DND-41 (cell line): Measurements from ENCODE around the gene RGS12.

Experiments
- ATAC-seq: fragments of 200-7000 bp; cut with Tn5 transposase; 3 replicates; pipeline ENCODE4 v1.9.1; 2021; ENCODE audit warnings: low read depth; ENCODE audit not compliant: insufficient read depth
- DNase-seq: peaks from one replicate; pipeline ENCODE4 v3.0.0-alpha.2; 2020
- H2AFZ ChIP-seq: 2 replicates; pipeline ENCODE4 v1.6.0; 2012; ENCODE audit warnings: low read depth, low read length
- H3K27ac ChIP-seq: 2 replicates; pipeline ENCODE4 v1.5.1; 2012; ENCODE audit warnings: low read length, inconsistent platforms
- H3K27me3 ChIP-seq: fragments of 200-600 bp; sonication (generic); 2 replicates; pipeline ENCODE4 v1.6.0; 2012; ENCODE audit warnings: low read length, mild to moderate bottlenecking, inconsistent platforms; ENCODE audit not compliant: insufficient read depth, poor library complexity
- H3K36me3 ChIP-seq: 2 replicates; pipeline ENCODE4 v1.5.1; 2012; ENCODE audit warnings: low read length, inconsistent platforms; ENCODE audit not compliant: insufficient read depth
- H3K4me1 ChIP-seq: 2 replicates; pipeline ENCODE4 v1.5.1; 2012; ENCODE audit warnings: mild to moderate bottlenecking, low read length; ENCODE audit not compliant: insufficient read depth
- H3K4me2 ChIP-seq: 2 replicates; pipeline ENCODE4 v1.6.0; 2012; ENCODE audit warnings: mild to moderate bottlenecking, moderate library complexity, low read length, inconsistent platforms; ENCODE audit not compliant: insufficient read depth
- H3K4me3 ChIP-seq, 2 experiments: fragments of 200-600 bp in 1 of 2; shearing (Covaris generic) in 1 of 2; 2 replicates each; pipeline ENCODE4 v1.5.1; 2012 to 2016; ENCODE audit warnings: inconsistent platforms in 2 of 2, low read length in 2 of 2, mild to moderate bottlenecking in 2 of 2, low read depth in 1 of 2, moderate library complexity in 1 of 2
- H3K79me2 ChIP-seq: 2 replicates; pipeline ENCODE4 v1.6.0; 2012; ENCODE audit warnings: low read length, inconsistent platforms; ENCODE audit not compliant: insufficient read depth
- H3K9ac ChIP-seq: 2 replicates; pipeline ENCODE4 v1.6.0; 2012; ENCODE audit warnings: low read depth, mild to moderate bottlenecking, inconsistent platforms, low read length, moderate library complexity
- H3K9me3 ChIP-seq: 2 replicates; pipeline ENCODE4 v1.5.1; 2012; ENCODE audit warnings: low read length, moderate library complexity, mild to moderate bottlenecking, inconsistent platforms; ENCODE audit not compliant: insufficient read depth, severe bottlenecking
- H4K20me1 ChIP-seq: 2 replicates; pipeline ENCODE4 v1.6.0; 2012; ENCODE audit warnings: low read length; ENCODE audit not compliant: insufficient read depth
- EZH2 ChIP-seq: IDR thresholded peaks from 3 replicates; pipeline ENCODE4 v1.6.1; 2012; ENCODE audit warnings: borderline replicate concordance, low read depth, mild to moderate bottlenecking, moderate library complexity, low read length, inconsistent platforms; ENCODE audit not compliant: severe bottlenecking
- TF ChIP-seq, protein P1 (sequence below): IDR thresholded peaks from 2 replicates; pipeline ENCODE4 v1.5.1; 2012; ENCODE audit warnings: borderline replicate concordance, low read length, moderate library complexity, mild to moderate bottlenecking; ENCODE audit not compliant: poor library complexity, severe bottlenecking; ENCODE audit errors: extremely low read depth

Gene RGS12

GRCh38 chr4:3336382-3337356, 43.8 kb downstream of the RGS12 start:
- Histone ChIP-seq H3K4me1 (no peaks in the 10 kb centered on the region), H3K27me3 (no peaks in the 10 kb centered on the region), H3K36me3 (no peaks in the 10 kb centered on the region), H3K27ac (no peak overlapping the region), H3K4me3 (no peak overlapping the region), H2AFZ (no peak overlapping the region), H3K9me3 (no peaks in the 10 kb centered on the region), H3K4me2 (no peak overlapping the region), H3K79me2 (no peaks in the 10 kb centered on the region), H3K9ac (no peak overlapping the region), H4K20me1 (peaks cover 26% of the 10 kb centered on the region)
- DNase-seq (no peak), ATAC-seq (no peak)
- TF ChIP-seq, protein P1, sequence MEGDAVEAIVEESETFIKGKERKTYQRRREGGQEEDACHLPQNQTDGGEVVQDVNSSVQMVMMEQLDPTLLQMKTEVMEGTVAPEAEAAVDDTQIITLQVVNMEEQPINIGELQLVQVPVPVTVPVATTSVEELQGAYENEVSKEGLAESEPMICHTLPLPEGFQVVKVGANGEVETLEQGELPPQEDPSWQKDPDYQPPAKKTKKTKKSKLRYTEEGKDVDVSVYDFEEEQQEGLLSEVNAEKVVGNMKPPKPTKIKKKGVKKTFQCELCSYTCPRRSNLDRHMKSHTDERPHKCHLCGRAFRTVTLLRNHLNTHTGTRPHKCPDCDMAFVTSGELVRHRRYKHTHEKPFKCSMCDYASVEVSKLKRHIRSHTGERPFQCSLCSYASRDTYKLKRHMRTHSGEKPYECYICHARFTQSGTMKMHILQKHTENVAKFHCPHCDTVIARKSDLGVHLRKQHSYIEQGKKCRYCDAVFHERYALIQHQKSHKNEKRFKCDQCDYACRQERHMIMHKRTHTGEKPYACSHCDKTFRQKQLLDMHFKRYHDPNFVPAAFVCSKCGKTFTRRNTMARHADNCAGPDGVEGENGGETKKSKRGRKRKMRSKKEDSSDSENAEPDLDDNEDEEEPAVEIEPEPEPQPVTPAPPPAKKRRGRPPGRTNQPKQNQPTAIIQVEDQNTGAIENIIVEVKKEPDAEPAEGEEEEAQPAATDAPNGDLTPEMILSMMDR, result no peak
- TF ChIP-seq EZH2, result no peak

- Histone ChIP-seq H3K27me3 (no peaks in the 10 kb centered on the region), H3K4me2 (no peak overlapping the region), H3K36me3 (no peaks in the 10 kb centered on the region), H3K9me3 (no peaks in the 10 kb centered on the region), H3K4me3 (no peak overlapping the region), H3K9ac (no peak overlapping the region), H3K27ac (no peak overlapping the region), H3K79me2 (no peaks in the 10 kb centered on the region), H4K20me1 (peaks cover 19% of the 10 kb centered on the region), H2AFZ (no peak overlapping the region), H3K4me1 (no peaks in the 10 kb centered on the region)
- DNase-seq, result no peak
- TF ChIP-seq EZH2, result no peak
- TF ChIP-seq, protein P1, result no peak
- ATAC-seq, result no peak
Observed at GRCh38 chr4:3337357-3337732, 44.5 kb downstream of the RGS12 start.

GRCh38 chr4:3337811-3338210, 45.0 kb downstream of the RGS12 start:
- no peak overlapping the region for H3K4me2 ChIP-seq
- no peak overlapping the region for H2AFZ ChIP-seq
- H3K36me3 ChIP-seq, result no peaks in the 10 kb centered on the region
- no peaks in the 10 kb centered on the region for H3K27me3 ChIP-seq
- no peaks in the 10 kb centered on the region for H3K9me3 ChIP-seq
- H3K4me1 ChIP-seq, result no peaks in the 10 kb centered on the region
- no peak for DNase-seq
- no peak for ATAC-seq
- H3K27ac ChIP-seq, result no peak overlapping the region
- no peaks in the 10 kb centered on the region for H3K79me2 ChIP-seq
- no peak for TF ChIP-seq EZH2
- TF ChIP-seq, protein P1, result no peak
- no peak overlapping the region for H3K4me3 ChIP-seq
- peaks cover 18% of the 10 kb centered on the region for H4K20me1 ChIP-seq
- H3K9ac ChIP-seq, result no peak overlapping the region
